ENCODE data around the gene PTPRC.

Gene PTPRC

GRCh38 chr1:198761859-198762616 is 123.2 kb downstream of the PTPRC start:
- DNase-seq (ENCODE audit: low spot score): no peak

DNA sequence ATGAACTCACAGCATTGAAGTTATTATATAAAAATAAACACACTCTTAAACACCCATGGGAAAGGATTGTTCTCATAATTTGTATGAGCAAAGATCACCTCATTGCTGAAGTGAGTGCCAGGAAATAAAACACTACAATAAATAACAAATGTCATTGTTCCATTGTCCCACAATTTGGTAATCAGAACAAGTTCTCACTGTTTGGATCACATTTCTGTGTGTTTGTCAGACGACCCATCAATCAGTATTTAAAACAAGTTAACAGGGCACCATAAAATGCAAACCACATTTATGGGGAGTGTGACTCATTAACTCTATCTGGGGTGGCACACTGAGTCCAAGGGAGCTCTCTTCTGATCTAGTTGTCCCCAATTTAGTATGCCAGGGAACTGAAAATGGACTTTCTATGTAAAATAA is 124.5 kb downstream of the PTPRC start:
- no peak for DNase-seq (ENCODE audit: low spot score)

- DNase-seq (ENCODE audit: low spot score): no peak
Observed at GRCh38 chr1:198764748-198765147, 125.9 kb downstream of the PTPRC start.

GRCh38 chr1:198765416-198765815 is 126.6 kb downstream of the PTPRC start:
- DNase-seq (ENCODE audit: low spot score): no peak

GRCh38 chr1:198771563-198772153 is 132.8 kb downstream of the PTPRC start:
- no peak for DNase-seq (ENCODE audit: low spot score)

- no peak for DNase-seq (ENCODE audit: low spot score)
Observed at GRCh38 chr1:198772626-198773025, 133.8 kb downstream of the PTPRC start.

GRCh38 chr1:198773030-198773429 is 134.2 kb downstream of the PTPRC start:
- no peak for DNase-seq (ENCODE audit: low spot score)

GRCh38 chr1:198773523-198773922 is 134.7 kb downstream of the PTPRC start:
- no peak for DNase-seq (ENCODE audit: low spot score)

DNA sequence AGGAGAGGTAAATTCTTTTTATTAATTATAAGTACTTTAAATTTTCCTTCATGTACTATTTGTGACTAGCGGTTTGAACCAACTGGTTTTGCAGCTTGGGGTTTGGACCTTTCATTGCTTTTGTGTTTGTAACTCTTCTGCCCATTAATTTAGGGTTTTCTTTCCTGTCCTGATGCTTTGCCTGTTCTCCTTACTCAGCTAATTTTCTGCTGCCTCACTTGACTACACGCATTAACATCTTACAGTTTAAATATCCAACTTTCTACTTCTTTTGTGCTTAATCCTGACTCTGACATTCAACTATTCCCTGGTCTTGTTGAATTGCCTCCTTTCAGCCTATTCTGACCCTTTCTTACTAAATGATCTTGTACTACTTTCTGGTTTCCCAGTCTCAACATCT is 135.6 kb downstream of the PTPRC start:
- DNase-seq (ENCODE audit: low spot score): no peak

DNA sequence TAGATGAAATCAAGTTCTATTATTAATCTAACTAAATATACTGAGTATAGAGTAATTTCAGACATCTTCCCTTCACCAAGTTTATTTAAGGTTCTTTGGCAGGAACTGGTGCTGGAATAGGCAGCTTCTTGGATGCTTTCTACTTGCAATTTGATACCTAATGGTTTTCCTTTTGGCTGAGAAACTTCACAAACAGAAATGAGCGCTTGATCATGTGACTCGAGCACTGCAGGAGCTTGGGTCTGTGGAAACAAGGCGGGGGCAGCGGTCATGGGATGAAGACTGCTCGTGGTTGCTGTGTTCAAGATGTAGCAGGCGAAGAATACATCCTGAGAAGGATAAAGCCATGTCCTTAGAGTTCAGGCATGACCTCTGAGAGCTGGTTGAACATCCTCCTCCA is 136.8 kb downstream of the PTPRC start:
- no peak for DNase-seq (ENCODE audit: low spot score)

DNA sequence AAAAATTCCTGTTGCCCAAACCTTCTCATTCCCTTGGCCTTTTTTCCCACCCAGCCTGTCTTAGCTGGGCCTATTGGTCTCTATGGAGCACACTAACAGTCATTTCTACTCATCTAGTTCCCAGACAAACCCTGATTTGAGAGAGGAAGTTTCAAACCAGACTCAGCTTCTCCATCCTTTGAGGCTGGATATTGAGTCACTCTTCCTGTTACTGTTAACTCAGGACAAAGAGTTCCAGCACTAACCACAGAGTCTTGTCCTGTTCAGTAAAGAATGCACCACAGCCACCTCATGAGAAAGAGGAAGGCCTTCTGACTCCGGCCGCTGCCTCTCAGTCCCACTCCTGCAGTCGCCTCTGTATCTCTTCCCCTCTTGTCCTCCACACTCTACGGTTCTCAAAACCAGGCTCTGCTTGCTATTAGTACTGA is 137.8 kb downstream of the PTPRC start:
- DNase-seq (ENCODE audit: low spot score): no peak

DNA sequence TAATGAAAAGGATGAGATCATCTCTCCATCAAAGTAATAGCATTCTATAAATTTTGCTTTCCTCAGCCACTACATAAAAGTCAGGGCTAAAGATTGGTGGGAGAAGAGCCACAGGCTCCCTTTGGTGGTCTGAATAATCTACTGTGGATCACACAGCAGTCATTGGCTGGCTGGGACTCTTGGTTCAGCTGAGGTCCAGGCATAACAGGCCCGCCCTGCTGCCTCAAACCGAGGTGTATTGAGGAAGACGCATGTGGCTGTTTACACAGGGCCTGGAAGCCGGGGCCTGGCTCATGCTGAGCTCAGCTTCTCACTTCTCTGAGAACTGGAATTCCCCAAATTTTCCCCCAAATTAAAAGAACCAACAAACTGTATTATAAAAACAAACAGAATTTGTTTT is 139.2 kb downstream of the PTPRC start:
- no peak for DNase-seq (ENCODE audit: low spot score)

- no peak for DNase-seq (ENCODE audit: low spot score)
Observed at GRCh38 chr1:198780376-198780775, 141.5 kb downstream of the PTPRC start.

DNA sequence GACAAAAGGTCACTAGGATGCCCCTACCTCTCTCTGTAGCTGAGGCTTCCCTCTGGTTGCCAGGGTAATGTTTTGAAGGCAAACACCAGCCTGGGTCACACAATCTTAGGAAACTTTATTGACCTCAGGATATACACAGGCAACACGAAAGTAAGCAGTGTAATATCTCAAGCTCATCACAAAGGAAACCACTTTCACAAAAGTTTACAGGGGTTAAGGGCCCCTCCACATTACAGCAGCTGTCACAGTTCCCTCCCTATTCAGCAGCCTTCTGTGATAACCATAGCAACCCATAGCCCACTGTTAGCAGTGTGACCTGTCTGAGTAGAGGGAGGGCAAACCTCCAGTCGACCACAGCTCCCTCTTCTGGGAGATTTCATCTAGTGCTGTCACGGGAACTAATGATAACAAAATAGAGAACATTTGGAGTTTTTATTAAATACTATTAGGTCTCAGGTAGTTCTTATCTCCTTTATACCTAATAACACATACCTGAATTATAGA is 149.8 kb downstream of the PTPRC start:
- no peak for DNase-seq (ENCODE audit: low spot score)

DNA sequence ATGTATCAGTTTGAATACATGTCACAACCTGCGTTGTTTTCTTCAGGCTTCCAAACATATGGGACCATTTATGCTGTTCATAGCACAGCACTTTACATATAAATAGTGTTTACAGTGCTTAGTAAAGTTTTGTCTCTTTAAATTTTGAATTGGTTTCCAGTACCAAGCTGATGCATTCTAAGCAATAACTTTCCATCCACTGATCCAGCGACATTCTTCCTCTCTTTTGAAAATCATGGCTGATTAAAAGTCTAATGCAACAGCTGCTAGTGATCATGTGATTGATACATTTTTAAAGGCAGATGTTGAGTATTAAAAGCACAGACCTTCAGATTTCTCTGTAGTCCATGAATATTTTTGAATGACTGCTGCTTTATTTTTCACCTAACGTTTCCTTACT is 154.9 kb downstream of the PTPRC start:
- no peak for DNase-seq (ENCODE audit: low spot score)

DNA sequence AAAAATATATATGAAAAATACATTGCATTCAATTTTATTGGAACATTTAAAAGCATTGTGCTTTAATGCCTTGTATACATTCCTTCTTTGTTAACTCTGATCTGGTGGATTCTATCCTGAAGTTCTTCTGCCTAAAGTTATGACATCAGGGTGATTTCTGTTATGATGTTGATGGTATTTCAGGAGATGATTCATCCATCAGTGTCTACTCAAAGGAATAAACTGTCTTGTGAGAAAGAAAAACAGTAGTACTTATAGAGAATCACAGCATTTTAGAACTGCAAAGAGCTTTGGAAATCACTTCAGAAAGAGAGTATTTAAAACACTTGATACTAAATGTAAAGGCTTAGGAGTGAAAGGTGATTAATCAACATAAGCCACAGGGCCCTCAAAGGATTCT is 155.7 kb downstream of the PTPRC start:
- no peak for DNase-seq (ENCODE audit: low spot score)

- DNase-seq (ENCODE audit: low spot score): no peak
Observed at GRCh38 chr1:198797656-198798055, 158.8 kb downstream of the PTPRC start.

DNA sequence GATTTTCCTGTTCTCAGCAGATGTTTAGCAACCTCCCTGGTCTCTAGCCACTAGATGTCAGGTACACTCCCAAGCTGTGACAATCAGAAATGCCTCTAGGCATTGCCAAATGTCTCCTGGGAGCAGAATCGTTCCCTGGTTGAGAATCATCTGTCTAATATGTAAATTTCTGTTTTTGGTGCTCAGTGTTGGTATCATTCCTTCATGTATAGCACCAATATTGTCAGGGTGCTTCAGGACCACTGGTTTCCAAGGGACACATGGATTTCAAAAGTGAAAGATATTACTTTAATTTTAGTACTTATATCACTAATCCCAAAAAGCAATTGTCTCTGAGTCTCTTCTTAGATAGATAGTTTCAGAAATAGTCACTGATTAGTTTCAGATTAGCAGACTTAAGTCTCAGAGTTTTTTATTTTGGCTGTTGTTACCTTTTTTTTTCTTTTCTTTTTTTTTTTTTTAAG is 160.1 kb downstream of the PTPRC start:
- no peak for DNase-seq (ENCODE audit: low spot score)

DNA sequence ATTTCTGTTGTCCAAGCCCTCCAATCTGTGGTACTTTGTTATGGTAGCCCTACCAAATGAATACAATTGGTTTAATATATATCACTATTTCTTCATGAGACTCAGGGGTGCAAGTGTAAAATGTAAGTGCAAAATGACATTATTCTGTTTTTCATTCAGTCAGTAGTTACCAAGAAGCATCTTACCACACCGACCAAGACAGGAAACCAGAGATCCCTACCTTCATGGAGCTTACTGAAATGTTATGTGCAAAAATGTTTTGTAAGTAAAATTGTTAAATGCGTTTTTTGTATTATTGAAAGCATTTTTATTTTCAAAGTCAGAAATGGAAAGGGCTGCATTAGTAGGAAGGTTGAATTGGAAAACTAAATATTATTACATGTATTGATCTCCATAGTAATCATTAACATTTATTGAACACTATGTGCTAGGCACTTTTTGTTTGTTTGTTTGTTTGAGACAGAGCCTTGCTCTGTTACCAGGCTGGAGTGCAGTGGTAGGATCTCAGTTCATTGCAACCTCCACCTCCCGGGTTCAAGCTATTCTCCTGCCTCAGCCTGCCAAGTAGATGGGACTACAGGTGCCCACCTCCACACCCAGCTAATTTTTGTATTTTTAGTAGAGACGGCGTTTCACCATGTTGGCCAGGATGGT is 166.8 kb downstream of the PTPRC start:
- DNase-seq (ENCODE audit: low spot score): no peak

GRCh38 chr1:198806861-198807260 is 168.0 kb downstream of the PTPRC start:
- DNase-seq (ENCODE audit: low spot score): no peak

Data from left forelimb (tissue), 1 donor.